HG02623 (cell line): ENCODE data around the gene GALNS.

Experiments
- ATAC-seq: cut with Tn5 transposase; IDR thresholded peaks from one replicate; pipeline ENCODE4 v1.9.1; 2021; ENCODE audit warnings: moderate library complexity; ENCODE audit not compliant: unreplicated experiment

The GALNS gene

GRCh38 chr16:88877564-88878289 lies 21.0 kb upstream of the GALNS start:
- no peak for ATAC-seq

GRCh38 chr16:88876942-88877526 lies 20.3 kb upstream of the GALNS start:
- no peak for ATAC-seq

- no peak for ATAC-seq
Observed at GRCh38 chr16:88875703-88876234, 19.0 kb upstream of the GALNS start.

- no peak for ATAC-seq
Observed at GRCh38 chr16:88874938-88875599, 18.3 kb upstream of the GALNS start.

- no peak for ATAC-seq
Observed at GRCh38 chr16:88872650-88873331, 16.0 kb upstream of the GALNS start.

- ATAC-seq: no peak
Observed at GRCh38 chr16:88871730-88872416, 15.1 kb upstream of the GALNS start.

GRCh38 chr16:88871349-88871702 lies 14.6 kb upstream of the GALNS start:
- ATAC-seq: no peak

- no peak for ATAC-seq
Observed at GRCh38 chr16:88870608-88871348, 14.0 kb upstream of the GALNS start.

- ATAC-seq: no peak
Observed at GRCh38 chr16:88869673-88869980, 12.9 kb upstream of the GALNS start.

GRCh38 chr16:88868974-88869672 lies 12.4 kb upstream of the GALNS start:
- no peak for ATAC-seq

- ATAC-seq: no peak
Observed at GRCh38 chr16:88867581-88868246, 11.0 kb upstream of the GALNS start.

GRCh38 chr16:88866151-88866920 lies 9.6 kb upstream of the GALNS start, which contains the start of gene PABPN1L:
Gene PABPN1L (minus strand): TSS chr16:88866660. CDS start chr16:88866606, 54 bp downstream.
- ATAC-seq: no peak

- ATAC-seq: no peak
Observed at GRCh38 chr16:88865742-88866141, 9.0 kb upstream of the GALNS start.

GRCh38 chr16:88865310-88865709 lies 8.6 kb upstream of the GALNS start:
- no peak for ATAC-seq

GRCh38 chr16:88864521-88864920 lies 7.8 kb upstream of the GALNS start:
- ATAC-seq: no peak

GRCh38 chr16:88864099-88864498 lies 7.4 kb upstream of the GALNS start:
- no peak for ATAC-seq

GRCh38 chr16:88863426-88863825 lies 6.7 kb upstream of the GALNS start:
- ATAC-seq: no peak

- no peak for ATAC-seq
Observed at GRCh38 chr16:88862968-88863367, 6.2 kb upstream of the GALNS start.
